GM23338 (cell line): ENCODE measurements around the gene PPP6R2.

Experiments used
- CREB1 ChIP-seq: fragments of 250-450 bp; sonication (Bioruptor Pico); IDR thresholded peaks from 2 replicates; pipeline ENCODE4 v1.5.0; 2020; ENCODE audit warnings: low read depth, mild to moderate bottlenecking, moderate library complexity
- CTCF ChIP-seq, 2 experiments: fragments of 200-600 bp in 1 of 2; sonication (generic) in 1 of 2; conservative IDR thresholded peaks; 2 replicates each; pipeline versions ENCODE4 v1.5.1 to v1.6.1; 2016 to 2017; ENCODE audit warnings: antibody characterized with exemption in 2 of 2, low read depth in 2 of 2, mild to moderate bottlenecking in 2 of 2, moderate library complexity in 1 of 2
- EZH2 ChIP-seq: fragments of 200-600 bp; sonication (generic); IDR thresholded peaks from one replicate; pipeline ENCODE4 v1.8.0; 2017; ENCODE audit warnings: antibody characterized with exemption, mild to moderate bottlenecking, low read depth; ENCODE audit not compliant: unreplicated experiment
- EZH2phosphoT487 ChIP-seq: fragments of 200-600 bp; sonication (generic); IDR thresholded peaks from one replicate; pipeline ENCODE4 v1.8.1; 2018; ENCODE audit warnings: antibody characterized with exemption; ENCODE audit not compliant: unreplicated experiment
- JUNB ChIP-seq: IDR thresholded peaks from one replicate; pipeline ENCODE4 v1.6.1; 2016; ENCODE audit warnings: antibody characterized with exemption; ENCODE audit not compliant: unreplicated experiment
- REST ChIP-seq: IDR thresholded peaks from one replicate; pipeline ENCODE4 v1.6.1; 2018; ENCODE audit warnings: antibody characterized with exemption; ENCODE audit not compliant: unreplicated experiment
- ZNF114 ChIP-seq: fragments of 250-450 bp; sonication (Bioruptor Pico); IDR thresholded peaks from 2 replicates; pipeline ENCODE4 v1.5.0; 2020; ENCODE audit warnings: mild to moderate bottlenecking, moderate library complexity

DNA sequence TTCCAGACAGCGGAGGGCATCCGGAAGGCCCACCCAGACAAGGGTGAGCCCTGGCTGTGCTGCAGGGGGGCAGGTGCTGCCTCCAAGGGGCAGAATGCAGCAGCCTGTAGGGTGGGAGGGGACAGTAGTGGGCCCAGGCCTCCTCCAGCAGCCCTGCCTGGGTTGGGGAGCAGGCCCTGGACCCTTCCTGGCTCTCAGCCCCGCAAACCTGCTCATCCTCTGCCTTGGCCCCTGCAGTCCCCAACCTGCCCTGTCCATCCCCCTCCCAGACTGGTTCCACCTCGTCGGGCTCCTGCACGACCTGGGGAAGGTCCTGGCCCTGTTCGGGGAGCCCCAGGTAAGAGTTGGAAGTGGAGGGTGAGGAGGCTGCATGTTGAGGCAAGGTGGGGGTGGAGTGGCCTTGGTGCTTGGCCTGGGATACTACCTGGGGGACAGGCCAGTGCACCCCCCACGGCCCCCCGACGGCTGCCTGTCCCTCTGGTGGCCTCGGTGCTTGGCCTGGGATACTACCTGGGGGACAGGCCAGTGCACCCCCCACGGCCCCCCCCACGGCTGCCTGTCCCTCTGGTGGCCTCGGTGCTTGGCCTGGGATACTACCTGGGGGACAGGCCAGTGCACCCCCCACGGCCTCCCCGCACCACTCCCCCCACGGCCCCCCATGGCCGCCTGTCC is 145.0 kb downstream of the PPP6R2 start:
- TF ChIP-seq REST: no peak
- no peak for TF ChIP-seq CTCF (conservative IDR thresholded peaks at IDR 0.05; ENCODE audit: low read depth in 2 of 2)
- no peak for TF ChIP-seq EZH2phosphoT487
- TF ChIP-seq CREB1: no peak
- TF ChIP-seq ZNF114 (CRISPR knock-in tag): no peak
- no peak for TF ChIP-seq JUNB
- no peak for TF ChIP-seq EZH2
